ENCODE data around the gene ZMIZ1.

ZMIZ1 gene

DNA sequence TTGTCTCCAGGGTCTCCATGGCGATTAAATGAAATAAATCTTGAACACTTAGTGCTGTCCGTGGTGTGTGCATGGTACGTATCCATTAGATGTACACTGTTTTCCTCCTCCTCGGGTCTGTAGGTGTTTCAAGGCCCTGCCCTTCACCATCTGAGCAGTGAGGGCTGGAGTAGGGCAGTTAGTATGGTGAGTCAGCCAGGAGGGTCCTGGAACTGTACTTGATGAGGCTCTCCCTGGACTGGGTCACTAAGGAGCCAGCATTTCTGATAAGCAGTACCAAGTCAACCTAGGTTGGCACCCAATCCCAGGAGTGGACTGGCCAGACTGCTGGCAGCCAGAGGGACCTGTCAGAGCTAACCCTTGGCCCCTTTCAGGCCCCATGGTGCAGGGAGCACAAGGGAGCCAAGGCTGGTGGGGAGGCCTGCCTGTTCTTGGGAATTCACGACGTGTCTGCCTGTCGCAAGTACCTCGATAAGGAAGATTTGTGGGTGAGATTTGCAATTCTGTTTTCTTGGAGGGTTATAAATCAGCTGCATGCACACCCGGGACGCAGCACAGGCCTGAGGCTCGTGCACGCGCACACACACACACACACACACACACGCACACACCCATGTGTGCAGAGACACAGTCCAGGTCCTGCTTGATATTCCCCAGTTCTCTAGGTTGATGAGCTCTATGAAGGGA lies 114.2 kb downstream of the ZMIZ1 start:
- H2BK120ac ChIP-seq (ENCODE audit: insufficient read depth, low read length, poor library complexity): no peak overlapping the region
- no peak overlapping the region for H3K4ac ChIP-seq (ENCODE audit: low read depth, low read length)
- H4K91ac ChIP-seq (ENCODE audit: low read depth, low read length): no peak overlapping the region
- H4K8ac ChIP-seq (ENCODE audit: low read depth, low read length): no peak overlapping the region
- H3K27ac ChIP-seq (ENCODE audit: low read depth, low read length): peak overlapping the region; percentile 59
- no peak overlapping the region for H3K4me2 ChIP-seq (ENCODE audit: low read length)
- peaks cover 25% of the 10 kb centered on the region for H3K79me1 ChIP-seq (ENCODE audit: low read length)
- DNase-seq: no peak
- H3K23ac ChIP-seq (ENCODE audit: low read length): no peak overlapping the region
- H4K12ac ChIP-seq (ENCODE audit: low read depth, low read length): no peak overlapping the region
- H2BK12ac ChIP-seq (ENCODE audit: low read length): no peak overlapping the region
- no CpG with 5 or more reads among the region's 14 CpGs for WGBS (ENCODE audit: extremely low coverage, insufficient coverage, insufficient read length)
- no peak overlapping the region for H3K14ac ChIP-seq (ENCODE audit: low read length)
- peaks cover 2% of the 10 kb centered on the region for H3K9me3 ChIP-seq (ENCODE audit: insufficient read depth, low read depth, low read length)
- H3K18ac ChIP-seq (ENCODE audit: low read length): no peak overlapping the region
- H3K27me3 ChIP-seq (ENCODE audit: insufficient read depth, low read length): no peaks in the 10 kb centered on the region
- no peak overlapping the region for H3K9ac ChIP-seq (ENCODE audit: low read length)
- H3K36me3 ChIP-seq (ENCODE audit: control insufficient read depth in 1 of 2, insufficient read depth in 2 of 2, low read length in 2 of 2): peaks cover 43 to 46% of the 10 kb centered on the region in 2 experiments
- H3K4me1 ChIP-seq (ENCODE audit: control insufficient read depth in 1 of 2, insufficient read depth in 2 of 2, low read length in 2 of 2): peaks cover 51 to 77% of the 10 kb centered on the region in 2 experiments
- H3K4me3 ChIP-seq (ENCODE audit: low read depth, low read length): no peak overlapping the region
- H2BK5ac ChIP-seq (ENCODE audit: low read depth, low read length, poor library complexity): no peak overlapping the region
- H2AK5ac ChIP-seq (ENCODE audit: low read length): no peak overlapping the region
- no peak overlapping the region for H2AFZ ChIP-seq (ENCODE audit: insufficient read depth, low read length, poor library complexity)
- peaks cover 4% of the 10 kb centered on the region for H3K79me2 ChIP-seq (ENCODE audit: control insufficient read depth, insufficient read depth, low read length, poor library complexity)

DNA sequence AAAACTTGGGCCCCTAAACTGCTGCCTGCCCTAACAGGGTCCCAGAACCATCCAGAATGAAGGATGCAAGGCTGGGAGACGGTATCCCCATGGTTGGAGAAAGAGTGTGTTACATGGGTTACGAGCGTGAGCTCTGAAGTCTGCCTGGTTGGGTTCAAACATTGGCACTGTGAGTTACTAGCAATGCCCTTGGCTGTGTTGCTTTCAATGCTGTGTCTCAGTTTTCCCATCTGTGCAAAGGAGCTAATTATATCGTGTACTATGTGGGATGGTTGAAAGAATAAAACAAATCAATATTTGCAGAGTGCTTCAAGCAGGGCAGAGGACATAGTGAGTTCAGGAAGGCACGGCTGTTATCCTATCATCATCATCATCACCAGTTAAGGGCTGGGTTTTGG lies 114.7 kb downstream of the ZMIZ1 start:
- no peak overlapping the region for H2BK5ac ChIP-seq (ENCODE audit: low read depth, low read length, poor library complexity)
- no peak overlapping the region for H4K8ac ChIP-seq (ENCODE audit: low read depth, low read length)
- H2AK5ac ChIP-seq (ENCODE audit: low read length): no peak overlapping the region
- peaks cover 2% of the 10 kb centered on the region for H3K79me2 ChIP-seq (ENCODE audit: control insufficient read depth, insufficient read depth, low read length, poor library complexity)
- no peak overlapping the region for H2BK120ac ChIP-seq (ENCODE audit: insufficient read depth, low read length, poor library complexity)
- H3K4me3 ChIP-seq (ENCODE audit: low read depth, low read length): no peak overlapping the region
- H3K23ac ChIP-seq (ENCODE audit: low read length): no peak overlapping the region
- H3K9ac ChIP-seq (ENCODE audit: low read length): no peak overlapping the region
- H3K36me3 ChIP-seq (ENCODE audit: control insufficient read depth in 1 of 2, insufficient read depth in 2 of 2, low read length in 2 of 2): peaks cover 40 to 43% of the 10 kb centered on the region in 2 experiments
- H3K27ac ChIP-seq (ENCODE audit: low read depth, low read length): peak overlapping the region; percentile 59
- H3K14ac ChIP-seq (ENCODE audit: low read length): no peak overlapping the region
- no peak overlapping the region for H2BK12ac ChIP-seq (ENCODE audit: low read length)
- no peak overlapping the region for H2AFZ ChIP-seq (ENCODE audit: insufficient read depth, low read length, poor library complexity)
- no peak overlapping the region for H3K4me2 ChIP-seq (ENCODE audit: low read length)
- H3K18ac ChIP-seq (ENCODE audit: low read length): no peak overlapping the region
- WGBS (ENCODE audit: extremely low coverage, insufficient coverage, insufficient read length): no CpG with 5 or more reads among the region's 5 CpGs
- no peak for DNase-seq
- H4K91ac ChIP-seq (ENCODE audit: low read depth, low read length): no peak overlapping the region
- H3K4me1 ChIP-seq (ENCODE audit: control insufficient read depth in 1 of 2, insufficient read depth in 2 of 2, low read length in 2 of 2): peaks cover 50 to 76% of the 10 kb centered on the region in 2 experiments
- H3K9me3 ChIP-seq (ENCODE audit: insufficient read depth, low read depth, low read length): peaks cover 2% of the 10 kb centered on the region
- H4K12ac ChIP-seq (ENCODE audit: low read depth, low read length): no peak overlapping the region
- H3K27me3 ChIP-seq (ENCODE audit: insufficient read depth, low read length): no peaks in the 10 kb centered on the region
- H3K79me1 ChIP-seq (ENCODE audit: low read length): peaks cover 22% of the 10 kb centered on the region
- no peak overlapping the region for H3K4ac ChIP-seq (ENCODE audit: low read depth, low read length)

DNA sequence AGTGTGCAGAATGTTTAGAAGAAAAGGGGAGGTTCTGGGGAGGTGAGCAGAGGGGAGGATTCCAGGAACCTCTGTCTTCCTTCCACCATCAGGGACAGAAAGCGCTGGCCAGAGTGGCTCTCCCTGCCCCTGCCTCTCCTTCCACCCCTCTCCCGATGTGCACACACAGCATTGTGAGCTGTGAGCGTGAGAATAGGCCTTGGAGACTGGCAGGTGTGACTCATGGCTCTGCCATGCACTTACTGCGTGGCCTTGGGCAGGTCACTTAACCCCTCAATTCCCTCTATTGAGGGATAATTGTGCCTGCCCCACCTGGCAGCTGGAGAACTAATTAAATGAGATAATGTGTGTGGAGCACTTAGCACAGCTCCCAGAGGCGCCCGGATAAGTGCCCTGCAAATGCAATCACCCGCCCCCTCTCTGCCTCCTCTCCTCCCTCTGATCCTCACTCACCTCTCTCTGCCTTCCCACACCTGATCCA lies 115.4 kb downstream of the ZMIZ1 start:
- DNase-seq: peak; percentile 35 to 49

GRCh38 chr10:79184657-79185056 lies 115.9 kb downstream of the ZMIZ1 start:
- peaks cover 56 to 79% of the 10 kb centered on the region in 2 experiments for H3K4me1 ChIP-seq (ENCODE audit: control insufficient read depth in 1 of 2, insufficient read depth in 2 of 2, low read length in 2 of 2)
- H2BK5ac ChIP-seq (ENCODE audit: low read depth, low read length, poor library complexity): peak overlapping the region; percentile 2
- no peak overlapping the region for H3K9ac ChIP-seq (ENCODE audit: low read length)
- peak overlapping the region; percentile 23 for H2BK120ac ChIP-seq (ENCODE audit: insufficient read depth, low read length, poor library complexity)
- H3K4me2 ChIP-seq (ENCODE audit: low read length): no peak overlapping the region
- H4K91ac ChIP-seq (ENCODE audit: low read depth, low read length): peak overlapping the region; percentile 7
- no peak overlapping the region for H2AK5ac ChIP-seq (ENCODE audit: low read length)
- peaks cover 4% of the 10 kb centered on the region for H3K79me2 ChIP-seq (ENCODE audit: control insufficient read depth, insufficient read depth, low read length, poor library complexity)
- H3K14ac ChIP-seq (ENCODE audit: low read length): no peak overlapping the region
- H3K27ac ChIP-seq (ENCODE audit: low read depth, low read length): peak overlapping the region; percentile 51
- peak overlapping the region; percentile 2 for H4K8ac ChIP-seq (ENCODE audit: low read depth, low read length)
- H3K23ac ChIP-seq (ENCODE audit: low read length): no peak overlapping the region
- DNase-seq: no peak
- H3K4ac ChIP-seq (ENCODE audit: low read depth, low read length): no peak overlapping the region
- no peak overlapping the region for H2AFZ ChIP-seq (ENCODE audit: insufficient read depth, low read length, poor library complexity)
- H4K12ac ChIP-seq (ENCODE audit: low read depth, low read length): no peak overlapping the region
- peak overlapping the region; percentile 5 for H2BK12ac ChIP-seq (ENCODE audit: low read length)
- H3K36me3 ChIP-seq (ENCODE audit: control insufficient read depth in 1 of 2, insufficient read depth in 2 of 2, low read length in 2 of 2): peaks cover 38 to 46% of the 10 kb centered on the region in 2 experiments
- WGBS (ENCODE audit: extremely low coverage, insufficient coverage, insufficient read length): no CpG with 5 or more reads among the region's 6 CpGs
- H3K9me3 ChIP-seq (ENCODE audit: insufficient read depth, low read depth, low read length): peaks cover 2% of the 10 kb centered on the region
- H3K79me1 ChIP-seq (ENCODE audit: low read length): peaks cover 22% of the 10 kb centered on the region
- H3K18ac ChIP-seq (ENCODE audit: low read length): peak overlapping the region; percentile 58
- H3K27me3 ChIP-seq (ENCODE audit: insufficient read depth, low read length): no peaks in the 10 kb centered on the region
- no peak overlapping the region for H3K4me3 ChIP-seq (ENCODE audit: low read depth, low read length)

More for the DNA sequence above, 115.4 kb downstream of the ZMIZ1 start:
- H3K27ac ChIP-seq (ENCODE audit: low read depth, low read length): peak overlapping the region; percentile 59
- no peaks in the 10 kb centered on the region for H3K27me3 ChIP-seq (ENCODE audit: insufficient read depth, low read length)
- H2AFZ ChIP-seq (ENCODE audit: insufficient read depth, low read length, poor library complexity): no peak overlapping the region
- H4K91ac ChIP-seq (ENCODE audit: low read depth, low read length): peak overlapping the region; percentile 10
- H2BK12ac ChIP-seq (ENCODE audit: low read length): peak overlapping the region; percentile 5
- H3K4me2 ChIP-seq (ENCODE audit: low read length): no peak overlapping the region
- H2BK120ac ChIP-seq (ENCODE audit: insufficient read depth, low read length, poor library complexity): no peak overlapping the region
- peaks cover 2% of the 10 kb centered on the region for H3K9me3 ChIP-seq (ENCODE audit: insufficient read depth, low read depth, low read length)
- no peak overlapping the region for H3K14ac ChIP-seq (ENCODE audit: low read length)
- no peak overlapping the region for H2AK5ac ChIP-seq (ENCODE audit: low read length)
- no CpG with 5 or more reads among the region's 7 CpGs for WGBS (ENCODE audit: extremely low coverage, insufficient coverage, insufficient read length)
- peaks cover 42 to 47% of the 10 kb centered on the region in 2 experiments for H3K36me3 ChIP-seq (ENCODE audit: control insufficient read depth in 1 of 2, insufficient read depth in 2 of 2, low read length in 2 of 2)
- no peak overlapping the region for H3K23ac ChIP-seq (ENCODE audit: low read length)
- H3K9ac ChIP-seq (ENCODE audit: low read length): no peak overlapping the region
- no peak overlapping the region for H4K8ac ChIP-seq (ENCODE audit: low read depth, low read length)
- H3K4me1 ChIP-seq (ENCODE audit: control insufficient read depth in 1 of 2, insufficient read depth in 2 of 2, low read length in 2 of 2): peaks cover 53 to 79% of the 10 kb centered on the region in 2 experiments
- H3K18ac ChIP-seq (ENCODE audit: low read length): peak overlapping the region; percentile 58
- no peak overlapping the region for H3K4me3 ChIP-seq (ENCODE audit: low read depth, low read length)
- H3K79me1 ChIP-seq (ENCODE audit: low read length): peaks cover 22% of the 10 kb centered on the region
- no peak overlapping the region for H3K4ac ChIP-seq (ENCODE audit: low read depth, low read length)
- H3K79me2 ChIP-seq (ENCODE audit: control insufficient read depth, insufficient read depth, low read length, poor library complexity): peaks cover 4% of the 10 kb centered on the region
- H4K12ac ChIP-seq (ENCODE audit: low read depth, low read length): no peak overlapping the region
- H2BK5ac ChIP-seq (ENCODE audit: low read depth, low read length, poor library complexity): no peak overlapping the region

Measured in trophoblast cell (in vitro differentiated cells and primary cell).